Vagina (tissue), 2 donors: ENCODE results near the gene BAIAP2L1. TPM values are rescaled to one million over a fixed set of nuclear protein-coding genes. Genes with fewer than 3 reads are reported as not detected.
A peak's percentile ranks its signal among the peaks of the same experiment; 100 is the strongest.

Experiments used
- DNase-seq, 2 donors: peaks; one replicate each; pipeline ENCODE4 v3.0.0-alpha.2; 2017; ENCODE audit errors: extremely low spot score in 2 of 2
- H3K27ac ChIP-seq: fragments of 200-600 bp; sonication (generic); one replicate; pipeline ENCODE4 v1.5.1; 2019
- H3K27me3 ChIP-seq: fragments of 200-600 bp; sonication (generic); one replicate; pipeline ENCODE4 v1.5.1; 2019
- H3K36me3 ChIP-seq, 2 donors: fragments of 200-600 bp; sonication (generic); one replicate each; pipeline ENCODE4 v1.5.1; 2017 to 2019
- H3K4me1 ChIP-seq: fragments of 200-600 bp; sonication (generic); one replicate; pipeline ENCODE4 v1.5.1; 2019
- H3K4me3 ChIP-seq, 2 donors: fragments of 200-600 bp; sonication (generic); 1 replicate in 1 of 2; 2 replicates in 1 of 2; pipeline ENCODE4 v1.5.1; 2016 to 2019
- H3K9me3 ChIP-seq: fragments of 200-600 bp; sonication (generic); one replicate; pipeline ENCODE4 v1.5.1; 2019
- POLR2A ChIP-seq, 2 donors: fragments of 450-650 bp; IDR thresholded peaks; one replicate each; pipeline ENCODE4 v1.6.1; 2017; ENCODE audit warnings: antibody characterized with exemption in 2 of 2, mild to moderate bottlenecking in 2 of 2, moderate library complexity in 2 of 2
- POLR2AphosphoS5 ChIP-seq, 2 donors: sonication (generic); formaldehyde crosslinking; IDR thresholded peaks; one replicate each; pipeline ENCODE4 v1.9.0; 2017; ENCODE audit warnings: antibody characterized with exemption in 2 of 2, mild to moderate bottlenecking in 2 of 2, low read depth in 1 of 2; ENCODE audit not compliant: insufficient read depth in 1 of 2
- intact Hi-C: fragments of 100-400 bp; cut with DNase I; formaldehyde crosslinking; loops from one replicate; pipeline ENCODE4 v1.15.1; 2023
- total RNA-seq: library from RNA; depleted of rRNA; stranded (reverse); fragments of >200 nt; gene quantifications from one replicate; pipeline ENCODE4 v1.2.3, GENCODE V29; 2016
- TF ChIP-seq, protein P1 (sequence below), 3 experiments: fragments of 450-650 bp in 2 of 3; fragments of 200-600 bp in 1 of 3; sonication (generic) in 1 of 3; IDR thresholded peaks; one replicate each; pipeline ENCODE4 v1.5.1; 2017 to 2019; ENCODE audit warnings: antibody characterized with exemption in 3 of 3, mild to moderate bottlenecking in 2 of 3, moderate library complexity in 2 of 3

The BAIAP2L1 gene
- total RNA-seq, 1 donor from 2014 or later: 17.2 TPM

DNA sequence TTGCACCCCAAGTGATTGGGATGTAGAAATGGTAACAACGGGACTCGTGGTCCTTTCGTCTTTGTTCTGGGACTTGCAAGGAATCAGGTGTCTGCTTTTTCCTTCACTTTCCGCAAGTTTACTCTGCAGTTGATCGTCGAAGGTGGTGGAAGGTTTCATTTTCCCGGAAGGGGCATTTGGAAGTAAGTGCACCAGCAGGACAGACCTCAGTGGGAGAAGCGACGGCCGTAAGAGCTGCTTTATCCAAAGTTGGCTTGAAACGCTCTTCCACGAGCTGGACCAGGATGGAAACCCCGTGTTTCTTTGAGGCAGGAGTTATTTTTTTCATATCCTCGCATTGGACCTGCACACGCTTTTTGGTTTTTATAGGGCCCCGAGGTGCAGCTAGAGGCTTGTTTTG, 118.2 kb downstream of the BAIAP2L1 start:
- DNase-seq: no peak
- Histone ChIP-seq H3K27me3 (no peaks in the 10 kb centered on the region), H3K36me3 (no peaks in the 10 kb centered on the region), H3K27ac (peak overlapping the region; percentile 99), H3K4me1 (peaks cover 65% of the 10 kb centered on the region), H3K4me3 (peak overlapping the region; percentile 99), H3K9me3 (no peaks in the 10 kb centered on the region)
- intact Hi-C loops: no loop called here
- TF ChIP-seq POLR2A (IDR thresholded peaks at IDR 0.05) (no peak), POLR2AphosphoS5 (IDR thresholded peaks at IDR 0.05; ENCODE audit: insufficient read depth in 1 of 2, low read depth in 1 of 2) (no peak)
- TF ChIP-seq, protein P1, sequence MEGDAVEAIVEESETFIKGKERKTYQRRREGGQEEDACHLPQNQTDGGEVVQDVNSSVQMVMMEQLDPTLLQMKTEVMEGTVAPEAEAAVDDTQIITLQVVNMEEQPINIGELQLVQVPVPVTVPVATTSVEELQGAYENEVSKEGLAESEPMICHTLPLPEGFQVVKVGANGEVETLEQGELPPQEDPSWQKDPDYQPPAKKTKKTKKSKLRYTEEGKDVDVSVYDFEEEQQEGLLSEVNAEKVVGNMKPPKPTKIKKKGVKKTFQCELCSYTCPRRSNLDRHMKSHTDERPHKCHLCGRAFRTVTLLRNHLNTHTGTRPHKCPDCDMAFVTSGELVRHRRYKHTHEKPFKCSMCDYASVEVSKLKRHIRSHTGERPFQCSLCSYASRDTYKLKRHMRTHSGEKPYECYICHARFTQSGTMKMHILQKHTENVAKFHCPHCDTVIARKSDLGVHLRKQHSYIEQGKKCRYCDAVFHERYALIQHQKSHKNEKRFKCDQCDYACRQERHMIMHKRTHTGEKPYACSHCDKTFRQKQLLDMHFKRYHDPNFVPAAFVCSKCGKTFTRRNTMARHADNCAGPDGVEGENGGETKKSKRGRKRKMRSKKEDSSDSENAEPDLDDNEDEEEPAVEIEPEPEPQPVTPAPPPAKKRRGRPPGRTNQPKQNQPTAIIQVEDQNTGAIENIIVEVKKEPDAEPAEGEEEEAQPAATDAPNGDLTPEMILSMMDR (IDR thresholded peaks at IDR 0.05): no peak

DNA sequence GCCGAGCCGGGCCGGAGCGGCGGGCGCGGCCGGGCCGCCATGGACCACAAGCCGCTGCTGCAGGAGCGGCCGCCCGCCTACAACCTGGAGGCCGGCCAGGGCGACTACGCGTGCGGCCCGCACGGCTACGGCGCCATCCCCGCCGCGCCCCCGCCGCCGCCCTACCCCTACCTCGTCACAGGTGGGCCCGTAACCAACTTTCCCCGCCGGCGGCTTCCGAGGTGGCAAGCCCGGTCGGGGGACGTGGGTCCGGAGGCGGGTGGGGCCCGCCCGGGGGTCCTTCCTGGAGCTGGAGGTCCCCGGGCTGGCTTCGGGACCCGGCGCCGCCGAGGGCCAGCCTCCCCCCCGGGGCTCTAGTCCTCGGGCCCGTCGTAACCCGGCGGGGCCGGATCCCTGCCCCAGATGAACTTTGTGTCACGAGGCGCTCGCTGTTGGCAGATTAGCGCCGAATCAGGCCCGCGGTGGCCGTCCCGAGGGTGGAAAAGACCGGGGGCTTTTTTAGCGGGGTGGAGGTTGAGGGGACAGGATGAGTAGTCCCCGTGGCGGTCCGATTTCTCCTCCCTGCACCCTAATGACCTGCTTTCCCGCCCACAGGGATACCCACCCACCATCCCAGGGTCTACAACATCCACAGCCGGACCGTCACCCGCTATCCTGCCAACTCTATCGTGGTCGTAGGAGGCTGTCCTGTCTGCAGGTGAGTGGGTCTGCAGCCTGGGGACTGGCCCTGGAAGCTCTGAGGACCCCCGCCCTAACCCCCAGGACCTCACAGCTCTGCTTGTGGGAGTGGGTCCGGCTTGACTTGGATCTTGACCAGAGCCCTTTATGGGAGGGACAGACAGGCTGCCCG, 118.9 kb downstream of the BAIAP2L1 start:
- H3K4me3 ChIP-seq: peak overlapping the region; percentile 99
- H3K27ac ChIP-seq: peak overlapping the region; percentile 99
- no peak for DNase-seq
- peak in 1 of 2 donors; percentile 40 for TF ChIP-seq POLR2AphosphoS5 (IDR thresholded peaks at IDR 0.05; ENCODE audit: insufficient read depth in 1 of 2, low read depth in 1 of 2)
- TF ChIP-seq POLR2A (IDR thresholded peaks at IDR 0.05): no peak
- TF ChIP-seq, protein P1 (IDR thresholded peaks at IDR 0.05): no peak
- intact Hi-C loops: no loop called here
- no peaks in the 10 kb centered on the region for H3K27me3 ChIP-seq
- H3K4me1 ChIP-seq: peaks cover 58% of the 10 kb centered on the region
- H3K9me3 ChIP-seq: no peaks in the 10 kb centered on the region
- H3K36me3 ChIP-seq: no peaks in the 10 kb centered on the region

DNA sequence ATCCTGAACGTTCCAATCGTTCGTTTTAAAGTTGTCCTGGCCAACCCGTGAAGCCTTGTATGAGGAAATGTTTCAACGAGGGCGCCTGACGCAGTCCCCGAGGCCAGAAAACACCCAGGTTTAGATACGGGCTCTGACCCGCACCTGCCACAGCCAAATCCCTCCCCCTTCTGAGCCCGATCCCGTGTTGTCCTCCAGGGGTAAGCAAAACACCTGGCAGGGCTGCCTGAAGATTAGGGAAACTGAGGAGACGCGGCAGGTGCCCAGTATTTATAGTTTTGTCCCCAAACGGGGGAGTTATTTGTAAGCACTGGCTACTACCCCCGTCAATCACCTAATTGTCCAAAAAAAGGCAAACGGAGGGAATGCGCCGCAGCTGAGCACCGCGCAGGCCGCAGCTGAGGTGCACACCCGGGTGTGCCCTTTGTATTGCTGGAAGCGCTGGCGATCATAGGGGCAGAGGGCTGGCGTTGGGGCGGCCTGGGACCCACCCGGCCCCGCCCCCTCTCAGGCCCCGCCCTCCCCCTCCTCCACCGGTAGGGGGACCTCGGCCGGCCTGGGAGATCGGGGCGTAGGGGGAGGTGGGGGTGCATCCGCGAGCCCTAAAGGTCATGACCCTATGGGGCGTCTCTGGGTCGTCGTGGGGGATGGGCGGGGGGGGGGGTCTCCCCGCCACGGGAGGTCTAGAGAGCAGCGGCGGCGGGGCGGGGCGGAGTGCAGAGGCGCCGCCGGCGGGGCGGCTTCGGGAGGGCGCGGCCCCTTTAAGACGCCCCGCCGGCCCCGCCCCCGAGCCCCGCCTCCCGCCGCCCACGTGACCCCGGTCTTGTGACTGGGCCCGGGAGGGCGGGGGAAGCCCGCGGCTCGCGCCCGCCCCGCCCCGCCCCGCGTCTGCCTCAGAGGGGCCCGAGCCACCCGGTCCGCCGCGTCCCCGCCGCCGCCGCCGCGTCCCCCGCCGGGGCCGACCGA, 119.8 kb downstream of the BAIAP2L1 start, which contains the start of gene BRI3:
TSS of gene BRI3 (plus strand) at position 896 of the 966 bp plus-strand sequence. CDS start 110 bp downstream, outside the sequence.
- Histone ChIP-seq H3K4me1 (peaks cover 49% of the 10 kb centered on the region), H3K27ac (peak within 1 kb of the TSS; percentile 99), H3K9me3 (no peaks in the 10 kb centered on the region), H3K36me3 (no peaks in the 10 kb centered on the region), H3K27me3 (no peaks in the 10 kb centered on the region), H3K4me3 (peak within 1 kb of the TSS; percentile 99)
- TF ChIP-seq POLR2A (IDR thresholded peaks at IDR 0.05) (peak in 1 of 2 donors; percentile 65), POLR2AphosphoS5 (IDR thresholded peaks at IDR 0.05; ENCODE audit: insufficient read depth in 1 of 2, low read depth in 1 of 2) (peak in 1 of 2 donors; percentile 89)
- TF ChIP-seq, protein P1 (IDR thresholded peaks at IDR 0.05): no peak
- intact Hi-C loops: no loop called here
- DNase-seq: no peak

DNA sequence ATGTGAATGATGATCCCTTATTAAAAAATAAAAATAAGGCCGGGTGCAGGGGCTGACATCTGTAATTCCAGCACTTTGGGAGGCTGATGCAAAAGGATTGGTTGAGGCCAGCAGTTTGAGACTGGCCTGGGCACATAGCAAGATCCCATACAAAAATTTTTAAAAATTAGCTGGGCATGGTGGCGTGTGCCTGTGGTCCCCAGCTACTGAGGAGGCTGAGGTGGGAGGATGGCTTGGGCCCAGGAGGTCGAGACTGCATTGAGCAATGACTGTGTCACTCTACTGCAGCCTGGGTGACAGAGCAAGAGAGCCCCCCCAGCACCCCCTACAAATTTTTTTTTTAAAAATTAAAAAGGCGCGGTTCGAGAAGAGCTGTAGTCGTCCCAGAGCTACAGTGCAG, 120.6 kb downstream of the BAIAP2L1 start:
- no peaks in the 10 kb centered on the region for H3K27me3 ChIP-seq
- H3K9me3 ChIP-seq: no peaks in the 10 kb centered on the region
- no peak for DNase-seq
- no peaks in the 10 kb centered on the region for H3K36me3 ChIP-seq
- peaks cover 41% of the 10 kb centered on the region for H3K4me1 ChIP-seq
- H3K27ac ChIP-seq: peak overlapping the region; percentile 91
- peak overlapping the region; percentile 99 for H3K4me3 ChIP-seq
- TF ChIP-seq, protein P1 (IDR thresholded peaks at IDR 0.05): no peak
- TF ChIP-seq POLR2A (IDR thresholded peaks at IDR 0.05): no peak
- TF ChIP-seq POLR2AphosphoS5 (IDR thresholded peaks at IDR 0.05; ENCODE audit: insufficient read depth in 1 of 2, low read depth in 1 of 2): no peak
- intact Hi-C loops: no loop called here
